Activated T-cell treated with anti-CD3 and anti-CD28 coated beads, Interleukin-2, amount 50 U/mL, for 1 hour (primary cell): ENCODE measurements around the gene KLRC3.
A peak's percentile ranks its signal among the peaks of the same experiment; 100 is the strongest.
"Not testable (repeated sequence)": the region's sequence is repeated elsewhere in the genome, so short reads cannot be mapped to it uniquely, and the experiment has no call there.

Source experiments
- DNase-seq: peaks from one replicate; pipeline ENCODE4 v3.0.0-alpha.2; 2020

KLRC3 gene

GRCh38 chr12:10368206-10369171 lies 51.9 kb downstream of the KLRC3 start:
- DNase-seq, result no peak

DNA sequence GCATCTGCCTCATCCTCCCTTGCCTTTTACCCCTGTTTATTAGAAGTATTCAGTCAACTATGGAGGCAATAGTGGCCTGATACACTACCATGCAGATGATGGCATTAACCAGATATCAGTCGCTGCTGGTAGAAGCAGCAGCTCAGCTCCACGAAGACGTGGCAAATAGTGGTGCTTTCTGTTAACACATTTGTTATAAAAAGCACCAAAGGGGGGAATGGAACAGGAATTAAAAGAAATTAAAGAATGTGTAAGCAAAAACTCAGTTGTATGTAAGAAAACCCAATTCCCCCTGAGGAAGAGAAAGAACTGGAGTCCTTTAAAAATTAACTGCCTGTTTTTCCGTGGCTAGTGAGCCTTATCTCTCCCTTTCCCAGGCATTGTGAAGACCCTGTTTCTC lies 52.7 kb downstream of the KLRC3 start:
- not testable (repeated sequence) for DNase-seq

- no peak for DNase-seq
These were observed 53.5 kb downstream of the KLRC3 start for GRCh38 chr12:10366875-10367274.

DNA sequence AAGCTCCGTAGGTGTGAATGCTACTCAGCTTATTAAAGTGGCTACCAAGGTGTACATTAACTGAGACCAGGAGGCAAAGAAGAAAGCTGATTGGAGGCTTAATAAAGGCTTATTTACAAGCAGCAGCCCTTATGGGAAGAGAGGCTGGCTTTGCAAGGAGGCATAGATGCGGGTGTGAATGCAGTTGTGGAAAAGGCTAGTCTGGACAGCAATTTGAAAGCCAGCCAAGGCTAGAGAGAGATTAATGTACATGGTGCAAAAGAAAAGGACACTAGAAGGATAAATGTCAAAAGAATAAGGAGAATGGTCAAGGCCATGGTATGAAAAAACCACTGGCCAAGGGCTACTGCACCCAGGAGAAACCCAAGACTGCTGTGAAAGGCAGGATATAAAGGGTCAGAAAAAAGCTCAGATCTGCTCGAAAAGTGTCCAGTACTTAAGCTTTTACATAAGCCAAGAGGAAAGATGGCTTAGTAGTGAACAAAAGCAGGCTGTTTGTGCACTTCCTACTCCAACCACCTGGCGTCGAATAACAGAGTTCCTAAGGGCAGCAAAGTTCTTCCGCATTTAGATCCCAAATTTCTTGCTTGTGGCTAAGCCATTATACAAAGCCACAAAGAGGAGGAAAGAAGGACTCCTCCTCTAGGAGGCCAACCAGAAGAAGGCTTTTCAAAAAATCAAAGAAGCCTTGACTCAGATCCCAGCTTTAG lies 54.5 kb downstream of the KLRC3 start:
- no peak for DNase-seq

GRCh38 chr12:10364815-10365622 lies 55.4 kb downstream of the KLRC3 start:
- DNase-seq, result peak; percentile 52

DNA sequence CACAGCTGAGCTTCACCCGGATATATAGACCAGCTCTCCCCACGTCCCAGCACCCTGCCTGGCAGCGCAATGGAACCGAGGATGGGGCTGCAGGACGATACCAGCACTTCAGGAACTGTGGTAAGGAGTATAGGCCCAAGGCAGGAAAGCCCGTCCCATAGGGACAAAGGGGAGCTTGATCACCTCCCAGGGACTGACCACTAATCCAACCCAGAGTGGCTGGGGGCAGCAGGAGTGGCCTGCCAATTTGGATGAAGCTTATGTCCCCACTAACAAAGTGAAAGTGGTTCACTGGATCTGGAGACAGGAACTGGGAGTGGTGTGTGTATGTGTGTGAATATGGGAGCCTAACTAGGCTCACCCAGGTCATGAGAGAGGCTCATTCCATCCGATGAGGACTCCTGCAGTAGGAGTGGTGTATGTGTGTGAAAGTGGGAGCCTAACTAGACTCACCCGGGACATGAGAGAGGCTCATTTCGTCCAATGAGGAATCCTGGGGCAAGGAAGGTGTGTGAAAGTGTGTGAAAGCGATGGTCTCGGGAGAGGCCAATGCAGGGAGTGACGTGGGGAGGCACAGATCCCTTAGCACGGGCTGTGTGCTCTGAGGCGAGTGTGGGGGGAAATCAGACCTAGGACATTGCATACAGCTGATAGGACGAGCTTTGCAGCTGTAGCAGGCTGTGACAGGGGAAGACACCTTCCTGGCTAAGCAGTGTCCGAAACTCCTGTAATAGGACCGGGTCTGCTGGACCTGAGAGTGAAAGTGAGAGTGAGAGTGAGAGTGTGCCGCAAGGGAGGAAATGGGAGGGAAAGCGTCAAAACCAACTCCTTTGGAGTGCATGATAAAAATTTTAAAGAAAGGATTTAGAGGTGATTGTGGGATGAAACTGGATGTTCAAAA lies 56.2 kb downstream of the KLRC3 start:
- DNase-seq, result peak; percentile 53

GRCh38 chr12:10363658-10363913 lies 56.8 kb downstream of the KLRC3 start:
- no peak for DNase-seq

DNA sequence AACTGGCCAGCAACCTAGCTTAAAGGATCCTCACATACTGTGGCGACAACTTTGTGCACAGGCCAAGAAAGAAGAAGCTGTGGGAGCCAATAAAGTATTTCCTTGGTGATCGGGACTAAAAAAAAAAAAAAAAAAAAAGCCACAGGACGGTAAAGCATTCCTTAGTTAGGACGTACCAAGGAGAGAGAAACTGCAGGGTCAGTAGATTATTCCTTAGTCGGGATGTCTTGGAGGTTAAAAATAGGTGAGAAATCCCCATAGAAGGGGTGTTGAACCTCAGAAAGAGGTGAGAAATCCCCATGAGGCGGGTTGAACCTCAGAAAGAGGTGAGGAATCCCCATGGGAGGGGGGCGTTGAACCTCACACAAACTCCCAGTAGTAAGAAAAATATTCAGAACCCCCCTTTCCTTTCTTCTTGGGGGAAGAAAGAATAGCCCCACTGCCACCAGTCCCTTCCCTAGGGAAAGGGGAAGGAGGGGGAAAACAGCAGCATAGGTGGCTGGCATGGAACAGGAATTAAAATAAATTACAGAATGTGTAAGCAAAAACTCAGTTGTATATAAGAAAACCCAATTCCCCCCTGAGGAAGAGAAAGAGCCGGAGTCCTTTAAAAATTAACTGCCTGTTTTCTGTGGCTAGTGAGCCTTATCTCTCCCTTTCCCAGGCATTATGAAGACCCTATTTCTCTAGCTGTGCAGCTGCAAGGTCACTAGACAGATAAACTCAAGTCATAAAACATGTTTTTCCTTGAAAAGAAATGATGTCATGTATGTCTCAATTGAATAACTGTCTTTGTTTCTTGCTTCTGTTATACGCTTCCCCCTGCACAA lies 57.4 kb downstream of the KLRC3 start:
- DNase-seq, result no peak

GRCh38 chr12:10362325-10362724 lies 58.1 kb downstream of the KLRC3 start:
- no peak for DNase-seq
